A204.1 (cell line): ENCODE results near the gene SNX27.
"Not testable (repeated sequence)": the region's sequence is repeated elsewhere in the genome, so short reads cannot be mapped to it uniquely, and the experiment has no call there.

Experiments
- FAIRE-seq: peaks from 2 replicates; lab custom pipeline; 2012; peaks lifted over from hg19 to GRCh38; lab: Jason Lieb, UNC

Gene SNX27

DNA sequence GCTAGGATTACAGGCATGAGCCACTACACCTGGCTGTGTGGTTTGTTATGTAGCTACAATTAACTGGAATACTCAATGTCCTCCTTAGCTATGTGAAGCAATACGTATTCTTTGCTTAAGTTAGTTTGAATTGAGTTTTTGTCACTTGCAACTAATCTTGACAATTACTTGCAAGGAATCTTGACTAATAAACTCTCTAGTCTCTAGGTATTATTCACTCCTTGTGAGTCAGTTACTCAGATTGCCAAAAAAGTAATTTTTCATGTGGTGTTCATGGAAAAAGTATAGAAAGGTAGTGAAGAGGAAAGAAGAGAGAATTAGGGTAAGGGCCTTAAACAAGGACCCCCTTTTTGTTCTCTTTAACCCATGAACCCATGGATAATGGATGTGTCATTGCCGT, 7.6 kb upstream of the SNX27 start:
- no peak for FAIRE-seq

DNA sequence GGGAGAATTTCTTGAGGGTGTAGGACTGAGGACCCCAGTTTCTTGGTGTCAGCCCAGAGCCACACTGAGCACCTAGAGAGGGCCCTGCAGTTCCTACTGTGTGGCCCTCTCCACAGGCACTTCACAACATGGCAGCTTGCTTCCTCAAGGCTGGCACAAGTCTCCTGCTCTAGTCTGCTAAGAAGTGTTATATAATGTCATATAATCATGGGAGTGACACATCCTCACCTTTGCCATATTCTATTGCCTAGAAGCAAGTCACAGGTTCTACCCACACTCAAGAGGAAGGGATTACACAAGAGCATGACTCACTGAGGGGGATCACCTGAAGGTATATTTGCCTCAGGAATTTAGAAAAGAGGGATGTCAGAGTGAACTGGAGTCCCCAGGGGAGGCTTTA, 5.5 kb upstream of the SNX27 start:
- FAIRE-seq, result no peak

DNA sequence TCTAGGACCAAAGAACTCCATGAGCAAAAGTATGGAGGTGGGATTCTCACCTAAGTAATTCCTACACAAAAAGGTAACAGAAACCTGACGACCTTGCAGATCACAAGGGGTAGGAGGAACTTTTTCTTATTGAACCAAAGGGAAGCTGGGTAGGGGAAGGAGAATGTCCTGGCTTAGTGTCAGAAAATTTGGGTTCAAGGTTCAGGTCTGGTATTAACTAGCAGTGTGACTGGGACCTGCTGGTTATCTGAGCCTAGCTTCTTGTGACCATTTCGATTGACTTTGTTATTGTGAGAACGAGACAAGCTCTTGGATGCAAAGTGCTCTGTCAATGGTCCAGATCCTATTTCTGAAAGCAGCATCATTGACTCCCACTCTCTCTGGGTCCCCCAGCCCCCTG, 5.0 kb upstream of the SNX27 start:
- FAIRE-seq, result no peak

DNA sequence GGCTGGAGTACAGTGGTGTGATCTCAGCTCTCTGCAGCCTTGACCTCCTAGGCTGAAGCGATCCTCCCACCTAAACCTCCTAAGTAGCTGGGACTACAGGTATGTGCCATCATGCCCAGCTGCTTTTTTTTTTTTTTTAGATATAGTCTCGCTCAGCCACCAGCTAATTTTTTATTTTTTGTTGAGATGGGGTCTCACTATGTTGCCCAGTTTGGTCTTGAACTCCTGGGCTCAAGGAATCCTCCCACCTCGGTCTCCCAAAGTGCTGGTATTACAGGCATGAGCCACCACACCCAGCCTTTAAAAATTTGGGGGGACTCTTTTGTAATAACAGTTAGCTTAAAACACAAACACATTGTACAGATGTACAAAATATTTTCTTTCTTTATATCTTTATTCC, 1.7 kb upstream of the SNX27 start:
- no peak for FAIRE-seq

DNA sequence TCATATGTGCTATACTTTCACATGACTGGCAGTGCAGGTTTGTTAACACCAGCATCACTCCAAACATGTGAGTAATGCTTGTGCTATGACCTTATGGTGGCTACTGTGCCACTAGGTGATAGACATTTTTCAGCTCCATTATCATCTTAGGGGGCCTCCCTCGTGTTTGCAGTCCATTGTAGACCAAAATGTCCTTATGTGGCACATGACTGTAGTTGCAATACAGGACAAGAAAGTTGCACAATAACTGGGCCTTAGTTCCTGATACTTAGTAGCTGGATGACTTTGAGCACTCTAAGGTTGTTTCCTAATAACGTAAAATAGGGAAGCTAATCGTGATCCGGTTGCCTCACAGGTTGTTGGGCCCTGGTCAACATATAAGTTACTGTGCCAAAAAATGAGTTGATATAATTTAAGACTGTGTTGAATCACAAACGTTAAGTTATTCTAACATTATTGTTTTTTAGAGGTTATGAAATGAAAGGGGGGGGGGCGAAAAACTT, 511 bp upstream of the SNX27 start:
- FAIRE-seq, result no peak

DNA sequence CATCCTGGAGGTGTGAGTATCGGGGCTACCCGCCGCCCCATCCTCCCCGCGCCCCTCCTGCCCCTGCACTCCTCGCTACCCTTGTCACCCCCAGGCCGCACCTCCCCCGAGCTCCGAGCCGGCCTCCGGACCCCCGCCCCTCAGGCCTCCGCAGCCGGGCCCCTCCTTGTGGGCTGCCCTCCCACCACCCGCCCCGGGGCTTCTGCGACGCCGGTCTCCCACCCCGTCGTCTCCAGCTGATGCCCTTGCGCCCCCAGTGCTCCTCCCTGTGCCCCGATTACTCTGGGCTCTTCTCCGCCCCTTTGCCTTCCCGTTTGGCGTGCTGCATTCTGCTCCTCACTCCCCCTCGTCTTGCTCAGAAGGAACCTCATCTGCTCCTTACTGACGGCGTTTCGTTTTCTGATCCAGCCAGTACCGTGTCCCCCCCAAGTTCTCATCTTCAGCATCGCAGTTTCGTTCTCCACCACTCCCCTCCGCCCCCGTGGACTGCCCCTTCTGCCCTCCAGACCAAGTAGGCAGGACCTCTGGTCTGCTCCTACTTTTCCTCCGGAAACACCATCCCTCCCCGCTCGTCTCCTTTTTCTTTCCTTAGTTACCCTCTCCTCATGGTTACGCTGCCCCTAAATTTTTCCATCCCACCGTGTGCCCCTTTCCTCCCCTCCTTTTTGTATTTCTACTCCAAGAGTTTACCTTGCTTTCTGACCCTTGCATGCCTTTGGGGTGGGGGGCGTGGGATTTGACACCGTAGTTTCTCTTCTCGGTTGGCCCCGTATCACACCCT, 841 bp downstream of the SNX27 start:
- no peak for FAIRE-seq

DNA sequence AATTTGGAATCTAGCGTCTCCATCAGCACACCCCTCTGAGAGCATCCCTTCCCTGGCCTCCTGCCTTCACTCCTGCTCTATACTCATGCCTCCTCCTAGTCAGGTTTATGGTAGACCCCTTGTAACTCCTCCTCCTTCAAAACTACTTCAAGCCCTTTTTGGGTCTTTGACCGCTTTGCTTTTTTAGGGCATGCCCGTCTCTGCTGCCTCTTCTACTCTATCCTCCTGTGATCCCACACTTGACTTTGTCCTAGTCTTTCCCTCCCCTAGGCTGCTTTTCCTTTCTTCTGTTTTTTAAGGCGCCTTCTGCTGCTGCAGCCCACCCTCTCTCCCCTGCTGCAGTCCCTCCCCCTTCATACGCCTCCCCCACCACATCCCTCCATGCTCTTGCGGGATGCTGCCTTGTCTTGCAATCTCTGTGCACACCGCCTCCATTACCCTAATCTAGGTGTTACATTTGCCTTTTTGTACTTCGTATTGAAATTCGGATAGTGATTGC, 1.5 kb downstream of the SNX27 start:
- FAIRE-seq, result no peak

DNA sequence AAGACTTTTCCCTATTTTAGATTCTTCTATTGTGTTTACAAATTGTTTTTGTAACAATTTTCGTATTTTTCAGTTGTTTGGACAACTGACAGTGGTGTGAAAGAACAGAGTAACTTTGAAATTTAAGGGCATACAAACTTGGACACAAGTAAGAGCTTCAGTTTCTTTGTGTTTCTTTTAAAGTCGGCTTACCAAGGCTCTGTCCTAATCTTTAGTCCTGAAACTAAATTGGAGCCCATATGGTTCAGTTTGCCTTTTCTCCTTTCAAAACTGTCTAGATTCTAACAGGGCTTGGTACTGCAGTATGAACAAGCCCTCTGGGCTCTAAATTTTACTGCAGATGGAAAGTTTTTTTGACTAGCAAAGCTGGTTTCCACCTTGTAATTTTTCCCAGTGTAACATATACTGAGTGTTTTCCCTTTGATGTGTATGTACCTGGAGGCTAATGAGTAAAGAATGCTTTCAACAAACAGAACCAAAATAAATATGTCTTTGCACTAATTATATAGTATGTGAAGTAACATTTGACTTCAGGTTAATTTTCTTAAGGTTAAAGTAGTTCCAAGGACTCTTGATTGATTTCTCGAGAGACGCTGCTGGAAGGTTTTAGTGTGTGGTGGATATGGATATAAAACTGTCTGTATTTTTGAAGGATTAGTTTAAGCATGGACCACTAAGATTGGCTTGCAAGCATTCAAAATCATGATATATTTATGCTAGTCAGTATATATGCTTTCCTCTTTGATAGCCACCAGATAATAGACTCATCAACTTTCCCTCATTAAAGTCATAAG, 4.1 kb downstream of the SNX27 start:
- no peak for FAIRE-seq

DNA sequence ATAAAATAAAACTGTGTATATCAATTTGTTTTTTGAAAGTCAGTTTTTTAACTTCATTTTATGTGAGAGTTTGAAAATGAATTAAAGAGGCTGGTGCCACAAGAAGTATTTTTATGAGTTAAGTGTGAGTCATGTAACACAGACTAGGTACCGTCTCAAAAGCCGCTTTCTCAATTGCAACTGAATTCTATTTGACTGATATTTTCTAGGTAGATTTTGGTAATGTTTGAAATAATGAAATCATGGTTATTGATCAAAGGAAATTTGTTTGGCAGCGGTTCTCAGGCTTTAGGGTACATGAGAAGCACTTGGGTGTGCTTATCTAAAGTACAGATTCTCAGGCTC, 4.6 kb downstream of the SNX27 start:
- FAIRE-seq, result no peak

DNA sequence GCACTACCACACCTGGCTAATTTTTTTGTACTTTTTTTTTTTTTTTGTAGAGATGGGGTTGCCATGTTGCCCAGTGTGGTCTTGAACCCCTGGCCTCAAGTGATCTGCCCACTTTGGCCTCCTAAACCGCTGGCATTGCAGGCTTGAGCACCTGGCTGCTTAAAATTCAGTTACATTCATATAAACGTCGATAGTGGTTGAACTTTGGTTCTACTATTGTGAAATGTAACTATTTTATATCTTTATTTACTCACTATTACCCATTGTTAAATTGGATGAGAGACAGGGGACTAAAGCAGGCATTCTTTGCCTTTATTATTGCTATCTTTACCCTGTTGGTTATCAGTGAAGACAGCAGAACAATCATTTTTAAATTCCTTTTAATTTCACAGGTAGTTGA, 6.2 kb downstream of the SNX27 start:
- no peak for FAIRE-seq

DNA sequence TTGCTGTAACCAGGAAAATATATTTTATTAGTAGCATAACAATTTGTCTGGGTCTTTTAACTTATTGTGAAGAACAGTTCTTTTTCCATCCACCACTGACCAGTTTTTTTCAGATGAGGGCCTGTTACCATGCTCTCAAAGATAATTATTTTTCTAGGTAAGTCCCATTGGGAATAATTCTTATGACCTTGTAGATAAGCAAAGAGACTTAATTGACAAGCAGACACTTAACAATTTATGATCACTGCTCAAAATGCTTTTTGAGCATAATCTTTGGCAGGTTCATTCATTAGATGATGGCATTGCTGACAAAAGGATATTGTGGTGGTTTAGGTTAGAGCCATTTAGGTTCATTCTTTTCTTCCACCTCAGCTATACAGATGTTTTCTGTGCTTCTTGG, 6.6 kb downstream of the SNX27 start:
- FAIRE-seq, result no peak

DNA sequence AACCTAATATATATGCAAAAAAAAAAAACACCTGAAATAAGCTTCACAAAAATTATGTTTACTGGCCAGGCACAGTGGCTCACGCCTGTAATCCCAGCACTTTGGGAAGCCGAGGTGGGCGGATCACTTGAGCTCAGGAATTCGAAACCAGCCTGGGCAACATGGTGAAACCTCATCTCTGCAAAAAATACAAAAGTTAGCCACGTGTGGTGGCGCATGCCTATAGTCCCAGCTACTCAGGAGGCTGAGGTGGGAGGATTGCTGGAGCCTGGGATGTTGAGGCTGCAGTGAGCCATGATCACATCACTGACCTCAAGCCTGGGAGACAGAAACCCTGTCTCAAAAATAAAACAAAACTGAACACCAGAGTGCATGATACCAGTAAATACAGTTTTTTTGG, 7.1 kb downstream of the SNX27 start:
- not testable (repeated sequence) for FAIRE-seq

DNA sequence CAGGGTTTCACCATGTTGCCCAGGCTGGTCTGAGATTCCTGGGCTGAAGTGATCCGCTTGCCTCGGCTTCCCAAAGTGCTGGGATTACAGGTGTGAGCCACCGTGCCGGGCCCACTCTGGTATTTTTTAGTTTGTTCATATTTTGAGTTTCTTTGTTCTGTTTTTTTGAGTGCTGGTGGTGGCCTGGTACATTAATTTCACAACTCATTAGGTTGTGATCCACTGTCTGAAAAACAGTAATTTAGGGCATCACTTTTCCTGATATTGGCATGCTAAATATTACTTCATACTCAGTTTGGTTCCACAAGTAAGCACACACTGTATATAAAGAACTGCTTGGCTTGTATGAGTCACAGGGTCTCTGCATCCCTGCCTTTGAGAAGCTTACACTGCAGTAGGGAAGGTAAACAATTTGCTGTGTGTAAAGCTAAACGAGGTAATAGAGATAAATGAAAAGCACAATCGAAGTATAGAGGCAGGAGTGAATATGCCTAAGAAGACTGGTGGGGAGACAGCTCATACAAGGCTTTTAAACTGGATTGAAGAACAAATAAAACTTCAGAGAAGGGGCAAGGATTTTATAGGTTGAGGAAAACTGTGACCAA, 7.7 kb downstream of the SNX27 start:
- FAIRE-seq, result no peak

DNA sequence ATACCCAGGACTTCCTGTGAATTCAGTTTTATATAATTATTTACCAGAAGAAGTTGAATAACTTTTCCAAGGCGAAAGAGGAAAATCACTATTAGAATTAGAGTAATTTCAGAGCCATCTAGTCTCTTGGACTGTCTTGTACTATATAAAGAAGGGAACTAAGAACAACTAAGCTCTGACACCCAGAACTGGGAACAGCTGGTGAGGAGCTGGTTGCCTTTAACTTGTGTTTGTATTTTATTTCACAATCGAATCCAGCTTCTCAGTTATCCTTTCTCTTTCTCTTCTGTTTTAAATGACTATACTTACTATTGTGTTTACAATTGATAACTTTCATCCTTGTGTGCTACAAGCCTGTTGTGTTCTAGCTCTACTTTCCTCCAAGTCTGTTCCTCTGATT, 8.4 kb downstream of the SNX27 start:
- no peak for FAIRE-seq

DNA sequence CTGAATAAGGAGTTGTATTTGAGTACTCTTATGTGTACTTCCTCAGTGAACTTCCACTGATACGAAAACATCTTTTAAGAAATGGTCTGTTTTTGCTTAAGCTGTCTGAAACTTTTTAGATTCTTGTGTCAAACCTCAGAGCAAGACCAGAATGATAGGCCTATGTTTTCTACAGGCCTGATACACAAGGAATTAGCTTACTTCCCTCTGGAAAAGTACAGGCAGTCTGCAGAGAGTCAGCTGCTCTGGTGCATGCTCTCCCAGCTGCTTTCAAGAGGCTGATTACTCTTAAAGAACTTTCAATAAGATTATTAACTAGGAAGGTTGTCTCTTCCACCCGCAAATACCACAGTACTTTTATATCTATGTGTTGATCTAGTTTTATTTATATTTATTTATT, 9.5 kb downstream of the SNX27 start:
- no peak for FAIRE-seq

DNA sequence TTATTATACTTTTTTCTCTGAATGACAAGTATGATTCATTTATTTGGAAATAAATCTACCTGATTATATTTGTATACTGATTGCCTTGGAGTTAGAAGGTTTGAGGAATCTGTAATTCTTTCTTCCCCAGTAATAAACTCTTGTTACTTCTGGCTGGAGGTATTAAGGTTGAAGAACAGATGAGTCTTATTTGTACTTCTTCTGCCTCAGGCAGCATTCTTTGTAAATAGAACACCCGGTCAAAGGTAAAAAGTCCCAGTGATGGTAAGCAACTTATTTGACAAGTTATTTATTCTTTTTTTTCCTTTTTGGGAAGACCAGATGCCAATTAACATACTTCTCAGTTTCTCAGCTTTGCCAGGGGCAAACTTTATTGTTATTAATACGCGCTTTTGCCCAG, 12.9 kb downstream of the SNX27 start:
- no peak for FAIRE-seq

DNA sequence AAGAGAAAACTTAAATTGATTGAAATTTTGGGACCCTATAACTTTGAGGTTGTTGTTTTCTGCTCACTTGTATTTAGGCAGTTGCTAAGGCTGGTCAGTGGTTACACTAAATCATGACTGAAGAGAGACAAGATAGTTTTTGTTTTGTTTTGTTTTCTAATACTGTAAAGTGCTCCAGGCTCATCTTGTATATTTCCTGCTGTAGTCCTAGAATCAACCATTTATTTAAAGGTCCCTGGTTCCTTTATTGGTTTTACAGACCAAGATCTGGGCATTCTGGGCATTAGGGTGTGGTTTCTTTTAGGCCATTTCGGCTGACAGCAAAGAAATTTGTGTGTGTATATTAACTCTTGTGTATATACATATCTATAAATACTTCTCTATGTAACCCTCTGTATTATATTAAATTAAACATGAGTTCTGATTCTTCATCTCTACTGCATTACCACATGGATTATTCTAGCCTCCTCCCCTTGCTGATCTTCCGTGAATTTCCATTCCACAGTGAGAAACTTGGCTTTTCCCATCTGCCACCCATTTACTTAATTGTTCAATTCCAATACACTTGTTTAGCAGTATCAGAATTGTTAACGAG, 15.0 kb downstream of the SNX27 start:
- no peak for FAIRE-seq

DNA sequence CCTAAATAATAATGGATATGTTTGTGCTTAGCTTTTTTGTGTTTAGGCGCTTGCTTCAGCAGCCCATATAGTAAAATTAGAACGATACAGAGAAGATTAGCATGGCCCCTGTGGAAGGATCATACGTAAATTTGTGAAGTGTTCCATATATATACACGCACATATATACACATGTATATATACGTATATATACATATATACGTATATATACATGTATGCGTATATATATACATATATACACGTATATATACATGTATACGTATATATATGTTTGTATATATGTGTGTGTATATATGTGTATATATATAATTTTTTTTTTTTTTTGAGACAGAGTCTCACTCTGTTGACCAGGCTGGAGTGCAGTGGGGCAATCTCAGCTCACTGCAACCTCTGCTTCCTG, 17.4 kb downstream of the SNX27 start:
- FAIRE-seq, result no peak

DNA sequence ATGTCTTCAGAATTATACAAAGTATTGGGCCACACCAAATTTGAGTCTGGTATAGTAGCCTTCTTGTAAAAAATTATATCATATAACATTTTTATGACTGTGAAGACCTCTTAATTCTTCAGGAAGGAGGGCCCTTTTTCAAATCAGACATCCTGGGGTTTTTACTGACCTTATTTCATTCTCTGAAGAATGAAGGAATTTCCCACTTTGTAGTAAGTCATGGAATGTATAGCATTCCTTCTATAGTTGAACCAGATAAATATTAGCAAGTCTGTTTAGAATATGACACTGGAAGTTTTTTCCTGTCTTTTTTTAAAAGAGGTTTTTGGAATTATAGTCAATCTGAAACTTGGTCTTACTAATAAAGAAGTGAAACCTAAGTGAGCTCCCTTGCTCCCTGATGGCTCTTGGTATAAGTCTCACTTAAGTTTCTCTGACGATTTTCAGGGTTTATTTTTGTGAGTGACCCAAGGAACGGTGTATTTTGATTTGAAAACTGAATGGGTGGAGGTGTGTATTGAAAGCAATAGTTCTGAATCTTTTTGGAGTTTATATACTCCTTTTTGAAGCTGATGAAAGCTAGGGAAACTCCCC, 23.7 kb downstream of the SNX27 start:
- FAIRE-seq, result no peak

DNA sequence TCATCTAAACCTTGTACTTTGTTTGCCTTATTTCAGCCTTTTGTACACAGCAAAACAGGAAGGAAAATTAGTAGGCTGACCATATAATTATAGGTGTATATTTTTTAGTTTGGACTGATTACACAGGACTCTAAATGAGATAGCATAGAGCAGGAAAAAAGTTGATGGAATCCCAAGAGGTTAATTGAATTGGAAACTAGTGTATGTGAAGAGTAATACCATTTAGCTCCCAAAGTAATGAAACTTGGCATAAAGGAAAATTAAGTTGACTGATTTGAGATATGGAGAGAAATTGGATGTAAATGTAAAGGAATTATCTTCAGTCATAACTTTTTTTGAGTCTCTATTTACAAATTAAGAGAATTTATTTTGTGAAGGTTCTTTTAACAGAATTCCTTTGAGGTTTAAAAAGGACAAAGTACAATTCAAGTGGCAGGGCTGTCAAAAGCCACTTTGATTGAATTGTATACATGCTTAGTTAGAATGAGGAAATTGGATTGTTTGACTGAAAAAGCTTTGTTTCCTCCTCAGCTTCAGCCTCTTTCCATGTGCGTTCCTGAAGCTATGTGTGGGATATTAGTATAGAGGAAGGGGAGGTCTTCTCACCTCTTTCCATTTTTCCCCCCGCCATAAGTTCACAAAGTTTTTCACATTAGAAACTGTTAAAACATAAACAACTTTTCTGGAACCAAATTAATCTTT, 26.4 kb downstream of the SNX27 start:
- FAIRE-seq, result no peak

DNA sequence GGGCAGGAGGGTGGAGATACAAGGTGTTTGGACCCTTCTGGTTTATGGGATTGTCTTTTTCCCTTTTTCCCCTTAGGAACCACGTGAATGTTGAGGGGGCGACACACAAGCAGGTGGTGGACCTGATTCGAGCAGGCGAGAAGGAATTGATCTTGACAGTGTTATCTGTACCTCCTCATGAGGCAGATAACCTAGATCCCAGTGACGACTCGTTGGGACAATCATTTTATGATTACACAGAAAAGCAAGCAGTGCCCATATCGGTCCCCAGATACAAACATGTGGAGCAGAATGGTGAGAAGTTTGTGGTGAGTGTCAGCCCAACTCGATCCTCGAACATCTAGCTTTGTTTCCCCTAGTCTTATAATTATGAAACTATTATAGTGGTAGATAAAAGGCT, 27.0 kb downstream of the SNX27 start:
- no peak for FAIRE-seq

DNA sequence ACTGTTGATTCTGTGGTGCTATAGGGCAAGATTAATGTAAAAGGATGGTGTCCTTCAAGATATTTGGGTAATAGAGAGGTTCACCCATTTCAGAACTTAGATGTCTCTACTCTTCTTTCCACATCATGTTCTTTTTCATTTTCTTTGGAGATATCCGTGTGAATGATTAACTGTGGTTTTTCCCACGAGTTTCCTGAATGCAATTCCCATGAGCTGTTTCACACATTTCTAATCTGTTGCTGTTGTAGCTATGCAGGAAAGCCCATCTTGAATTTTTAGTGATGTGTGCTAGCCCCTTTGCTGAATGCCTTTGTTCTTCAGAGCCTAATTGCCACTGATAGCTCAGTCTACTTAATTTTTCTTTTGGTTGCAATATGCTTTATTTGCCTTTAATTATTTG, 27.6 kb downstream of the SNX27 start:
- FAIRE-seq, result no peak
